ENCODE measurements around the gene ZBTB2.
"Not testable (repeated sequence)": the region's sequence is repeated elsewhere in the genome, so short reads cannot be mapped to it uniquely, and the experiment has no call there.

The ZBTB2 gene

GRCh38 chr6:151352410-151353396, 38.7 kb downstream of the ZBTB2 start:
- TF ChIP-seq ZFX (IDR thresholded peaks at IDR 0.05; ENCODE audit: borderline replicate concordance) (no peak), CTCF (IDR thresholded peaks at IDR 0.05) (no peak)
- H3K27ac ChIP-seq = no peak overlapping the region

- TF ChIP-seq ZFX (IDR thresholded peaks at IDR 0.05; ENCODE audit: borderline replicate concordance) (no peak), CTCF (IDR thresholded peaks at IDR 0.05) (no peak)
- no peak overlapping the region for H3K27ac ChIP-seq
Measured at GRCh38 chr6:151351731-151352130, 39.6 kb downstream of the ZBTB2 start.

GRCh38 chr6:151351146-151351700, 40.1 kb downstream of the ZBTB2 start:
- H3K27ac ChIP-seq = no peak overlapping the region
- no peak for TF ChIP-seq ZFX (IDR thresholded peaks at IDR 0.05; ENCODE audit: borderline replicate concordance)
- no peak for TF ChIP-seq CTCF (IDR thresholded peaks at IDR 0.05)

GRCh38 chr6:151350442-151351145, 40.8 kb downstream of the ZBTB2 start:
- no peak for TF ChIP-seq CTCF (IDR thresholded peaks at IDR 0.05)
- no peak for TF ChIP-seq ZFX (IDR thresholded peaks at IDR 0.05; ENCODE audit: borderline replicate concordance)
- H3K27ac ChIP-seq = no peak overlapping the region

DNA sequence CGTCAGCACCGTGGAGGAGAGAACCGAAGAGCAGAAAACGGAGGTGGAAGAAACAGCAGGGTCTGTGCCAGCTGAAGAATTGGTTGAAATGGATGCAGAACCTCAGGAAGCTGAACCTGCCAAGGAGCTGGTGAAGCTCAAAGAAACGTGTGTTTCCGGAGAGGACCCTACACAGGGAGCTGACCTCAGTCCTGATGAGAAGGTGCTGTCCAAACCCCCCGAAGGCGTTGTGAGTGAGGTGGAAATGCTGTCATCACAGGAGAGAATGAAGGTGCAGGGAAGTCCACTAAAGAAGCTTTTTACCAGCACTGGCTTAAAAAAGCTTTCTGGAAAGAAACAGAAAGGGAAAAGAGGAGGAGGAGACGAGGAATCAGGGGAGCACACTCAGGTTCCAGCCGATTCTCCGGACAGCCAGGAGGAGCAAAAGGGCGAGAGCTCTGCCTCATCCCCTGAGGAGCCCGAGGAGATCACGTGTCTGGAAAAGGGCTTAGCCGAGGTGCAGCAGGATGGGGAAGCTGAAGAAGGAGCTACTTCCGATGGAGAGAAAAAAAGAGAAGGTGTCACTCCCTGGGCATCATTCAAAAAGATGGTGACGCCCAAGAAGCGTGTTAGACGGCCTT, 41.6 kb downstream of the ZBTB2 start:
- TF ChIP-seq ZFX (IDR thresholded peaks at IDR 0.05; ENCODE audit: borderline replicate concordance) (no peak), CTCF (IDR thresholded peaks at IDR 0.05) (no peak)
- H3K27ac ChIP-seq = no peak overlapping the region

GRCh38 chr6:151342750-151343149, 48.6 kb downstream of the ZBTB2 start:
- H3K27ac ChIP-seq = not testable (repeated sequence)

DNA sequence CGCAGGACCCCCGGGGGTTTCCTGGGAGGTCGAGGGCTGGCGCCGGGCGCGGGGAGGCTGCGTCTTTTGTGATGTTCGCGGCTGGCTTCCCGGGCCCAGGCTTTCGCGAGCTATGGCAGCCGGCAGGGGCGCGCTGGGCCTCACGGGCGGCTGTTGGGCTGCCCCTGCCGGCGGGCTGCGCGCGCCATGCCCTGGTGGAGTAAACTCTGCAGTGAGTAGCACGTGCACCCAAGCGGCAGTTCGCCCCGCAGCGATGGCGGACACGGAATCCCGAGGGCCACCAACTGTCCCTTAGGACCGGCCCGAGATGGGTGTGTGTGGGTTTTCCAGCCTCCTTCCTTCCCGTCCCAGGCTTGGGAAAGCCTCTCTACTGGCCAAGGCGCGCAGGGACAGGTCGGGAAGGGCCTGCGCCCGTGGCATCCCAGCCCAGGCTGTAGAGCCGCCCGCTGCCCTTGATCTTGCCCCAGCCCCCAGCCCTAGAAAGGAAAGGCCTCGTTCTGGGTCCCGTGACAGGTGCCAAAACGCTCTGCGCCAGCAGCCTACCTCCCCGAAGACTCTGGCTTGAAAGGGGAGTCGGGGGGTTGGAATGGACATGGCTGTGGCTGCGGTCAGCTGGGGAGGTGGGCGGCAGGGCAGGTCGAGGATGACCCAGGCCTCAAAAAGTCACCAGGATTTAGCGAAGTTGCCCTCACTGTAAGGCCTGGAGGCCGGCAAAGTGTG, 49.7 kb downstream of the ZBTB2 start:
- H3K27ac ChIP-seq = no peak overlapping the region
- TF ChIP-seq CTCF (IDR thresholded peaks at IDR 0.05) = no peak
- TF ChIP-seq ZFX (IDR thresholded peaks at IDR 0.05; ENCODE audit: borderline replicate concordance) = no peak
